Measurements from ENCODE around the gene ADIPOQ.
"Not testable (repeated sequence)": the region's sequence is repeated elsewhere in the genome, so short reads cannot be mapped to it uniquely, and the experiment has no call there.

The ADIPOQ gene

DNA sequence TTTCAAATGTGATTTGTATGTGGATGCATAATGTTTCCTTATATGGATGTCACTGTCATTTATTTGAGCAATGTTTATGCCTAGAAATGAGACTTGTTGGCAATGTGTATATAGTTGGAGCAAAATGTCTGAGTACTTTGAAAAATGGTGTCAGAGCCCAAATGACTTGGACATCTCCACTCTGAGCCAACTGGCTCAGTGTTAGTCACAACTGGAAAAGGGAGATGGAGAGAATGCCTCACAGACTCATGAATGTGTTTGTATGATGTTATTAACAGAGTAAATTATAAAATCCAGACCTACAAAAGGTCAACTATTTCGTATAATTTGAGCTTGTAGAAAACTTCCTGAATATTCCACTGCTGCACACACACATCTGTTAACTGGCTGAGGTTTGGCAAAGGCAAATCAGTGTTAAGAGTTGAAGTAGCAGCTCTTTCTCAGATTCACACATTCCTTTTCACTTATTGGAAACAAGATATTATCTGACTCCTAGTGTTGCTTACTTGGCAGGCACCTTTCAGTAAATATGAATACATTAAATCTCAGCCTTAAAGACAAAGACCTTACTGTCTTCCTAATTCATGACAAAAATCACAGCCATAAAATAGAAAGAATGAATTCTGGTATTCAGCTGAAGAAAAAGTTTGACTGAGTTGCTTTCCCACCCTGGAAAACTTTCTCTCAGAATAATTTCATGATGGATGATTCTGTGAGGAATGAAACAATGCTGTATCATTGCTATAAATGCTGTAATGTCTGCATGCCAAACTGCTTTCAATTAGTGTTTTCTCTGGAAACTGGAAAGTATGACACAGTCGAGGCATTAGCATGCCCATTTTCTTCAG, 27.0 kb downstream of the ADIPOQ start:
- TF ChIP-seq Cebpa-rat (IDR thresholded peaks at IDR 0.05), result no peak
- H3K4me1 ChIP-seq, result no peaks in the 10 kb centered on the region
- no peak overlapping the region for H3K9ac ChIP-seq
- H4K20me1 ChIP-seq, result no peaks in the 10 kb centered on the region
- H3K9me3 ChIP-seq, result peaks cover 8% of the 10 kb centered on the region; the same call in 1 of the 2 replicates
- no peak overlapping the region for H3K27ac ChIP-seq
- no peaks in the 10 kb centered on the region for H3K27me3 ChIP-seq
- H3K4me2 ChIP-seq, result no peak overlapping the region
- no peaks in the 10 kb centered on the region for H3K36me3 ChIP-seq
- H3K4me3 ChIP-seq, result no peak overlapping the region

DNA sequence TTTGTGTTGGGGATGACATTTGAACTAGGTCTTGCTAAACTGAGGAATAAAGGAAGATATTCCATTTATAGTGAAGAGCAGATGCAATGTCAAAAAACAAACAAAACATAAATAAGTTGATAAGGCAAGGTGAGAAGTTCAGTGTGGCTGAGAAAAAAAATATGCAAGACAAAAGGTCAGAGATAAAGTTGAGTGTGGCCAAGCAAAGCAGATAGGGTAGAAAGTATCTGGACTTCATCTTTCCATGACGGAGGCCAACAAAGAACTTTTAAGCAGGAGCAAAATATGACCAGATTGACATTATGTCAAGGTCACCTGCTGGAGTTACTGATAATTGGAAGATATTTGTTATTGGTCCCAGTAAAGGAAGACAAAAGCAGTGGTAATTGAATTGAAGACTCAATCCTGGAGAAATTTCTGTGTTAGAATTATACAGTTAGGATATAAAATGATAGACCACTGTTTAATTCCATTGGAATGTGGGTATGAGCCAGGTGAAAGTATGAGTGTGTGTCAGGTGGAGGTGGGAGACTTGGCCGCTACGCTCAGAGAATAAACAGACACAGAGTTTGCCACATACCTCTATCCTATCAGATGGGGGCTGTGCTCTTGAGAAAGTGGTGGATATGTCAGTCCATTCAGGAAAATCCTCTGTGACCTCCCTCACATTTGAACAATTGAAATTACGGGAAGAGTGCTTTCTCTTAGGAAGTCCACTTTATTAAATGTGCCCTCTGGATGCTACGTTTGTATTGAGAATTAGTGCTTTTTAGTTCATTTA, 28.1 kb downstream of the ADIPOQ start:
- Histone ChIP-seq H4K20me1 (no peaks in the 10 kb centered on the region), H3K27me3 (no peaks in the 10 kb centered on the region), H3K9me3 (peaks cover 8% of the 10 kb centered on the region; the same call in 1 of the 2 replicates), H3K4me2 (no peak overlapping the region), H3K4me3 (no peak overlapping the region), H3K4me1 (no peaks in the 10 kb centered on the region), H3K9ac (no peak overlapping the region), H3K36me3 (no peaks in the 10 kb centered on the region), H3K27ac (no peak overlapping the region)
- no peak for TF ChIP-seq Cebpa-rat (IDR thresholded peaks at IDR 0.05)

DNA sequence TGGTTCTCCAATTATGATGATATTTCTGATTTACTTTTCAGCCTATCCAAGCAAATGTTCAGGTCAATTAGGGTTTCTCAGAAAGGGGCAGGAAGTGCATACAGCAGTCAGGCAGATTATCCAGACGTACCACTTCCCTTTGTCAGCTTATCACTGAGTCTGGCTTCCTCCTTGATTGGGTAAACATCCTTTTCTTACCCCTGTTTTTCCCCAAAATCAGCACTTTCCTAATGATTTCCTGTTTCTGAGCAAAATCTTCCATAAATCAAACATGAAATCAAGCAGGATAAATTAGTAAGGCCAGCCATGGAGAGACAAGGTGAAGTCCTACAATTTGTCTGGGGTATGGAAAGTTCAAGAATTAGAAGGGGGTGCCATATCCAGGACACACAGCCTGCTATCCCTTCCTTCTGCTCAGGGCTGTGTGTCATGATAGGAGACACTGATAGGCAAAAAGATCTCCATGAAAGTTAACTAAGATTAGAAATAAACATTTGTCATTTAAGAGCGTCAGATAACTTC, 29.0 kb downstream of the ADIPOQ start:
- H3K27ac ChIP-seq, result no peak overlapping the region
- no peak overlapping the region for H3K4me3 ChIP-seq
- no peaks in the 10 kb centered on the region for H4K20me1 ChIP-seq
- H3K4me2 ChIP-seq, result no peak overlapping the region
- H3K9ac ChIP-seq, result no peak overlapping the region
- H3K36me3 ChIP-seq, result no peaks in the 10 kb centered on the region
- TF ChIP-seq Cebpa-rat (IDR thresholded peaks at IDR 0.05), result no peak
- H3K9me3 ChIP-seq, result peaks cover 8% of the 10 kb centered on the region; the same call in 1 of the 2 replicates
- no peaks in the 10 kb centered on the region for H3K4me1 ChIP-seq
- H3K27me3 ChIP-seq, result no peaks in the 10 kb centered on the region

GRCh38 chr3:186873796-186874195, 31.3 kb downstream of the ADIPOQ start:
- H3K27ac ChIP-seq, H3K9ac ChIP-seq, H3K27me3 ChIP-seq, H3K4me1 ChIP-seq, H3K4me3 ChIP-seq, H4K20me1 ChIP-seq, H3K36me3 ChIP-seq, H3K4me2 ChIP-seq: not testable (repeated sequence)
- H3K9me3 ChIP-seq, result peaks cover 19% of the 10 kb centered on the region; the same call in 1 of the 2 replicates

DNA sequence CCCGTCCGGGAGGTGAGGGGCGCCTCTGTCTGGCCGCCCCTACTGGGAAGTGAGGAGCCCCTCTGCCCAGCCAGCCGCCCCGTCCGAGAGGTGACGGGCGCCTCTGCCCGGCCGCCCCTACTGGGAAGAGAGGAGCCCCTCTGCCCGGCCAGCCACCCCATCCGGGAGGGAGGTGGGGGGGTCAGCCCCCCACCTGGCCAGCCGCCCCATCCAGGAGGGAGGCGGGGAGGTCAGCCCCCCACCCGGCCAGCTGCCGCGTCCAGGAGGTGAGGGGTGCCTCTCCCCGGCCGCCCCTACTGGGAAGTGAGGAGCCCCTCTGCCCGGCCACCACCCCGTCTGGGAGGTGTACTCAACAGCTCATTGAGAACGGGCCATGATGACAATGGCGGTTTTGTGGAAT, 31.7 kb downstream of the ADIPOQ start:
- H3K9me3 ChIP-seq, result peaks cover 19% of the 10 kb centered on the region; the same call in 1 of the 2 replicates
- not testable (repeated sequence) for H3K36me3 ChIP-seq, H3K4me3 ChIP-seq

DNA sequence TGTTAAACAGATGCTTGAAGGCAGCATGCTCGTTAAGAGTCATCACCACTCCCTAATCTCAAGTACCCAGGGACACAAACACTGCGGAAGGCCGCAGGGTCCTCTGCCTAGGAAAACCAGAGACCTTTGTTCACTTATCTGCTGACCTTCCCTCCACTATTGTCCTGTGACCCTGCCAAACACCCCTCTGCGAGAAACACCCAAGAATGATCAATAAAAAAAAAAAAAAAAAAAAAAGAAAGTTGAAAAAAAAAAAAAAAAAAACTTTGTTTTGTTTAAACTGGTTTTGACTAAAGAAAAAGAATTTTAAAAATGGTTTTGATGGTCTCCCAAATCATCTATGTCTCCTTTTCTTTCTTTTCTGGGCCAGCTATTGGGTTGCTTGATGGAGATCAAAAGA, 32.3 kb downstream of the ADIPOQ start:
- not testable (repeated sequence) for H3K4me1 ChIP-seq, H3K27ac ChIP-seq, H3K36me3 ChIP-seq, H4K20me1 ChIP-seq, H3K4me3 ChIP-seq, H3K4me2 ChIP-seq, H3K27me3 ChIP-seq, H3K9ac ChIP-seq
- peaks cover 19% of the 10 kb centered on the region; the same call in 1 of the 2 replicates for H3K9me3 ChIP-seq

More for the DNA sequence above, 31.7 kb downstream of the ADIPOQ start:
- H3K4me1 ChIP-seq, H3K4me2 ChIP-seq, H3K27ac ChIP-seq, H3K9ac ChIP-seq, H4K20me1 ChIP-seq, H3K27me3 ChIP-seq: not testable (repeated sequence)

DNA sequence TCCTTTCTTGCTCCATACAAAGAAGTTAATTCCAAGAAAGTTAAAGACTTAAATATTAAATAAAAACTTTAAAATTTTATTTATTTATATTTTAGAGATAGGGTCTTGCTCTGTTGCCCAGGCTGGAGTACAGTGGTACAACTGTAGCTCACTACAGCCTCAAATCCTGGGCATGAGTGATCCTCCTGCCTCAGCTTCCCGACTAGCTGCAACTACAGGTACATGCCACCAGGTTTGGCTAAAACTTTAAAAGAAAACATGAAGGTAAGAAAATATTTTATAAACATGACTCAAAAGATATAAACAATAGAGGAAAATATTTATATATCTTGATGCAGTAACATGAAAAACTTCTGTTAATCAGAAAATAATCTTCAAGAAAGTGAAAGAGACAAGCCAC, 33.2 kb downstream of the ADIPOQ start:
- Histone ChIP-seq H3K4me1 (no peaks in the 10 kb centered on the region), H3K4me2 (no peak overlapping the region), H3K4me3 (no peak overlapping the region), H3K9me3 (peaks cover 19% of the 10 kb centered on the region; the same call in 1 of the 2 replicates), H3K36me3 (no peaks in the 10 kb centered on the region), H3K9ac (no peak overlapping the region), H3K27me3 (no peaks in the 10 kb centered on the region), H4K20me1 (no peaks in the 10 kb centered on the region), H3K27ac (no peak overlapping the region)
- TF ChIP-seq Cebpa-rat (IDR thresholded peaks at IDR 0.05), result no peak

DNA sequence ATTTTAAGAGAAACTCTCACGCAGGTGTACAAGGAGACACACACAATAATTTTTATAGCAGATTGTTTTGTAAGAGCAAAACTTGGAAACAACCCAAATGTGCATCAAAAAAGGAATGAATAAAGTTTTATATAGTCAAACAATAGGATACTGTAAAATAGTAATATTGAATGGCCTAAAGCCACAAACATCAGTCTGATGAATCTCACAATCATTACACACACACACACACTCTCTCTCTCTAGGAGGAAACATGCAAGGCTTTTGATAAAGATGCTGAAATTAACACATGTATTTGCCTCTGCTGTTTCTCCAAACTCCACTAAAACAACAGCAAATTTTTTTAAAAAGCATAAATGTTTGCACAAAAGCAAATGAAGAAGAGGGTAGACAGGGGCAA, 37.3 kb downstream of the ADIPOQ start:
- Histone ChIP-seq H3K9ac (no peak overlapping the region), H3K4me2 (no peak overlapping the region), H3K9me3 (peaks cover 12% of the 10 kb centered on the region; the same call in 1 of the 2 replicates), H3K4me3 (no peak overlapping the region), H3K4me1 (no peaks in the 10 kb centered on the region), H3K27ac (no peak overlapping the region), H3K27me3 (no peaks in the 10 kb centered on the region), H3K36me3 (no peaks in the 10 kb centered on the region), H4K20me1 (no peaks in the 10 kb centered on the region)
- TF ChIP-seq Cebpa-rat (IDR thresholded peaks at IDR 0.05), result no peak

GRCh38 chr3:186880406-186880805, 37.9 kb downstream of the ADIPOQ start:
- no peak for TF ChIP-seq Cebpa-rat (IDR thresholded peaks at IDR 0.05)
- H3K27me3 ChIP-seq, result no peaks in the 10 kb centered on the region
- H3K36me3 ChIP-seq, result no peaks in the 10 kb centered on the region
- H3K9me3 ChIP-seq, result peaks cover 12% of the 10 kb centered on the region; the same call in 1 of the 2 replicates
- no peak overlapping the region for H3K4me2 ChIP-seq
- H3K27ac ChIP-seq, result no peak overlapping the region
- no peak overlapping the region for H3K4me3 ChIP-seq
- no peak overlapping the region for H3K9ac ChIP-seq
- H3K4me1 ChIP-seq, result no peaks in the 10 kb centered on the region
- no peaks in the 10 kb centered on the region for H4K20me1 ChIP-seq

GRCh38 chr3:186882150-186882524, 39.6 kb downstream of the ADIPOQ start:
- Histone ChIP-seq H3K9me3 (peaks cover 5% of the 10 kb centered on the region; the same call in 1 of the 2 replicates), H3K27ac (no peak overlapping the region), H4K20me1 (no peaks in the 10 kb centered on the region), H3K4me1 (no peaks in the 10 kb centered on the region), H3K27me3 (no peaks in the 10 kb centered on the region), H3K4me2 (no peak overlapping the region), H3K36me3 (no peaks in the 10 kb centered on the region), H3K9ac (no peak overlapping the region), H3K4me3 (no peak overlapping the region)
- no peak for TF ChIP-seq Cebpa-rat (IDR thresholded peaks at IDR 0.05)

Data from BLaER1 (cell line).